ENCODE results near the gene TTLL11. TPM values are rescaled to one million over a fixed set of nuclear protein-coding genes. Genes with fewer than 3 reads are reported as not detected.

TTLL11 gene
- total RNA-seq, 4 donors from 2014 or later = 7.2 to 12.1 (median 9.9) TPM

DNA sequence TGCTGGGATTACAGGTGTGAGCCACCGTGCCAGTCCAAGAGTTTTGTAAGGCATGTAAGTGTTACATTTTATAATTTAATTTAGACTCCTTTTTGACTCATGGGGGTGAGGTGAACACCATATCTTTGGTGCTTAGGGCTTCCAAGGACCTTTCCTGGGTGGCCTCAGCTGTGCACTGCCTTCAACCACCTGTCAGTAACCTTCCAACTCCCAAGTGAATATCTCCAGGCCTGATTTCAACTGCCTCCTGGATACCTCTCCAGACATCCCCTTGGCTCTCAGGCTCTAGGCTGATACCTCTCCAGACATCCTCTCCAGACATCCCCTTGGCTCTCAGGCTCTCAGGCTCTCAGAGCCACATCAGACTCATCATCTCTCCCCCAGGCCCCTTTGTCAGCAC lies 30.9 kb upstream of the TTLL11 start:
- TF ChIP-seq POLR2A (IDR thresholded peaks at IDR 0.05) (no peak), POLR2AphosphoS5 (IDR thresholded peaks at IDR 0.05) (no peak), EP300 (IDR thresholded peaks at IDR 0.05) (no peak), CTCF (IDR thresholded peaks at IDR 0.05) (no peak)
- Histone ChIP-seq H3K4me1 (peaks cover 19% of the 10 kb centered on the region), H3K27me3 (peaks cover 33% of the 10 kb centered on the region), H3K4me3 (no peak overlapping the region), H3K9me3 (no peaks in the 10 kb centered on the region), H3K36me3 (no peaks in the 10 kb centered on the region), H3K27ac (no peak overlapping the region)
- 100% methylated on average over 1 of the region's 1 CpG for WGBS
- DNase-seq (ENCODE audit: low spot score in 2 of 2) = no peak

- no peak for DNase-seq (ENCODE audit: low spot score in 2 of 2)
- H3K4me3 ChIP-seq = no peak overlapping the region
- no peak overlapping the region for H3K27ac ChIP-seq
- no peaks in the 10 kb centered on the region for H3K36me3 ChIP-seq
- no peaks in the 10 kb centered on the region for H3K9me3 ChIP-seq
- 30% methylated on average over 13 of the region's 13 CpGs for WGBS
- TF ChIP-seq CTCF (IDR thresholded peaks at IDR 0.05) = peak; percentile 86 to 96
- no peak for TF ChIP-seq POLR2AphosphoS5 (IDR thresholded peaks at IDR 0.05)
- H3K27me3 ChIP-seq = peaks cover 33% of the 10 kb centered on the region
- peaks cover 19% of the 10 kb centered on the region for H3K4me1 ChIP-seq
These were observed 30.0 kb upstream of the TTLL11 start for GRCh38 chr9:122122903-122123632.

GRCh38 chr9:122122468-122122867 lies 29.4 kb upstream of the TTLL11 start:
- Histone ChIP-seq H3K27ac (no peak overlapping the region), H3K4me1 (peaks cover 19% of the 10 kb centered on the region), H3K27me3 (peaks cover 29% of the 10 kb centered on the region), H3K4me3 (no peak overlapping the region), H3K36me3 (no peaks in the 10 kb centered on the region), H3K9me3 (no peaks in the 10 kb centered on the region)
- no peak for DNase-seq (ENCODE audit: low spot score in 2 of 2)
- WGBS = no CpG with 5 or more reads among the region's 6 CpGs
- no peak for TF ChIP-seq POLR2AphosphoS5 (IDR thresholded peaks at IDR 0.05)
- no peak for TF ChIP-seq CTCF (IDR thresholded peaks at IDR 0.05)
- no peak for TF ChIP-seq POLR2A (IDR thresholded peaks at IDR 0.05)
- no peak for TF ChIP-seq EP300 (IDR thresholded peaks at IDR 0.05)

DNA sequence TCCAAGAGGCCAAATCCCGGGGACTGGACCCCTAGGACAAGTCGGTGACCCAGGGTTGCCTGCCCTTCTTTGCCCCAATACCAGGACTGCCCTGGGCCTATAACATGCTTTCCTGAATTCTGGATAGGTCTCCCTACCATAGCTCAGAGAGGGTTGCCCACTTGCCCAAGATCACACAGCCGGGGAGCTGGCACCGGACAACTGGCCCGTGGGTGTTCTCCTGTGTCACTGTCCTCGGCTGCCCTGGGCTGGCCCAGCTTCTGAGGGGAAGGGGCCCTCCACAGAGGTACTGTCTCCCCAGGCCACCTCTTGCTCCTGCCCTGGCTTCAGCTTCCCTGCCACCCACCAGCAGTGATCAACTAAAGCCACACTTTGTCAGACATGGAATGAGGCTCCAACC lies 28.8 kb upstream of the TTLL11 start:
- no peaks in the 10 kb centered on the region for H3K9me3 ChIP-seq
- peaks cover 24% of the 10 kb centered on the region for H3K27me3 ChIP-seq
- no peak overlapping the region for H3K27ac ChIP-seq
- no peak overlapping the region for H3K4me3 ChIP-seq
- no peak for DNase-seq (ENCODE audit: low spot score in 2 of 2)
- H3K4me1 ChIP-seq = peaks cover 16% of the 10 kb centered on the region
- TF ChIP-seq CTCF (IDR thresholded peaks at IDR 0.05) = no peak
- TF ChIP-seq EP300 (IDR thresholded peaks at IDR 0.05) = no peak
- no peak for TF ChIP-seq POLR2AphosphoS5 (IDR thresholded peaks at IDR 0.05)
- TF ChIP-seq POLR2A (IDR thresholded peaks at IDR 0.05) = no peak
- H3K36me3 ChIP-seq = no peaks in the 10 kb centered on the region
- WGBS = 100% methylated on average over 2 of the region's 6 CpGs

DNA sequence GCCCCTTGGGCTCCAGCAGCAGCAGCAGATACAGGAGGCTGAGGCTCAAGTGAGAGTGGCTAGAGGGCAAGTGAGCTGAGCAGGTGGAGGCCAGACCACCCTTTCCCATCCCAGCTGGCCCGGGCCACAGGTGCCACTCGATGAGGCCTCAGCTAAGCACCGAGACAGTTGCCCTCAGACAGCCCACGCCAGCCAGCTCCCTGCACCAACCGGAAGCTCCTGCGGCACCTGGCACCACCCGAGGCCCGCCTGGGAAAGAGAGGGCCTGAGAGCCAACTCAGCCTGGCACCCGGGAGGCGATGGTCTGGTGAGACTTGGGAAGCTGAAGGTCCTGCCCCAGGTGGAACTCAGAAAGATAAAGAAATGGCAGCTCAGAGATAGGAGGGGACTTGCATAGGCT lies 28.3 kb upstream of the TTLL11 start:
- DNase-seq (ENCODE audit: low spot score in 2 of 2) = no peak
- whole genome bisulfite sequencing = 76% methylated on average over 6 of the region's 10 CpGs
- TF ChIP-seq POLR2AphosphoS5 (IDR thresholded peaks at IDR 0.05) (no peak), EP300 (IDR thresholded peaks at IDR 0.05) (no peak)

More for the DNA sequence above, 28.3 kb upstream of the TTLL11 start:
- H3K36me3 ChIP-seq = no peaks in the 10 kb centered on the region
- H3K27me3 ChIP-seq = peaks cover 19% of the 10 kb centered on the region
- H3K4me1 ChIP-seq = peaks cover 11% of the 10 kb centered on the region
- no peak overlapping the region for H3K27ac ChIP-seq
- no peaks in the 10 kb centered on the region for H3K9me3 ChIP-seq
- H3K4me3 ChIP-seq = no peak overlapping the region

All from suprapubic skin (tissue), 4 donors.